ENCODE measurements around the gene CYP3A7.
"Not testable (repeated sequence)": the region's sequence is repeated elsewhere in the genome, so short reads cannot be mapped to it uniquely, and the experiment has no call there.

The CYP3A7 gene

GRCh38 chr7:99734987-99735386 lies at the start of gene CYP3A7:
TSS of gene CYP3A7 (minus strand) at chr7:99735196. CDS start at chr7:99735093, 103 bp downstream.
- DNase-seq (ENCODE audit: low spot score): no peak

GRCh38 chr7:99784007-99784406 lies 49.0 kb upstream of the CYP3A7 start, which contains the start of gene CYP3A4:
TSS of gene CYP3A4 (minus strand) at chr7:99784184. CDS start at chr7:99784081, 103 bp downstream.
- DNase-seq (ENCODE audit: low spot score): no peak

- no peak for DNase-seq (ENCODE audit: low spot score)
These were observed 47.3 kb upstream of the CYP3A7 start for GRCh38 chr7:99782012-99782953.

GRCh38 chr7:99780588-99780987 lies 45.6 kb upstream of the CYP3A7 start:
- DNase-seq (ENCODE audit: low spot score): no peak

GRCh38 chr7:99779949-99780348 lies 45.0 kb upstream of the CYP3A7 start:
- no peak for DNase-seq (ENCODE audit: low spot score)

GRCh38 chr7:99778880-99779279 lies 43.9 kb upstream of the CYP3A7 start:
- no peak for DNase-seq (ENCODE audit: low spot score)

- not testable (repeated sequence) for DNase-seq (ENCODE audit: low spot score)
These were observed 38.4 kb upstream of the CYP3A7 start for GRCh38 chr7:99773395-99773794.

- no peak for DNase-seq (ENCODE audit: low spot score)
These were observed 37.6 kb upstream of the CYP3A7 start for GRCh38 chr7:99772565-99772964.

- not testable (repeated sequence) for DNase-seq (ENCODE audit: low spot score)
These were observed 34.5 kb upstream of the CYP3A7 start for GRCh38 chr7:99769494-99769893.

- no peak for DNase-seq (ENCODE audit: low spot score)
These were observed 33.5 kb upstream of the CYP3A7 start for GRCh38 chr7:99768471-99768870.

- DNase-seq (ENCODE audit: low spot score): peak; percentile 5
These were observed 32.7 kb upstream of the CYP3A7 start for GRCh38 chr7:99767662-99768061.

- no peak for DNase-seq (ENCODE audit: low spot score)
These were observed 31.6 kb upstream of the CYP3A7 start for GRCh38 chr7:99766484-99767099.

GRCh38 chr7:99764478-99764877 lies 29.5 kb upstream of the CYP3A7 start:
- DNase-seq (ENCODE audit: low spot score): no peak

- DNase-seq (ENCODE audit: low spot score): no peak
These were observed 27.8 kb upstream of the CYP3A7 start for GRCh38 chr7:99762680-99763327.

GRCh38 chr7:99755085-99755484 lies 20.1 kb upstream of the CYP3A7 start:
- DNase-seq (ENCODE audit: low spot score): no peak

GRCh38 chr7:99752356-99752755 lies 17.4 kb upstream of the CYP3A7 start:
- no peak for DNase-seq (ENCODE audit: low spot score)

GRCh38 chr7:99751322-99752052 lies 16.5 kb upstream of the CYP3A7 start:
- DNase-seq (ENCODE audit: low spot score): not testable (repeated sequence)

GRCh38 chr7:99748846-99749579 lies 14.0 kb upstream of the CYP3A7 start:
- no peak for DNase-seq (ENCODE audit: low spot score)

GRCh38 chr7:99746915-99747314 lies 11.9 kb upstream of the CYP3A7 start:
- DNase-seq (ENCODE audit: low spot score): not testable (repeated sequence)

- DNase-seq (ENCODE audit: low spot score): not testable (repeated sequence)
These were observed 10.4 kb upstream of the CYP3A7 start for GRCh38 chr7:99745395-99745794.

- no peak for DNase-seq (ENCODE audit: low spot score)
These were observed 7.9 kb upstream of the CYP3A7 start for GRCh38 chr7:99742737-99743394.

Measured in germinal center (tissue), 1 donor.